ENCODE data around the gene RNF212B.

Gene RNF212B

GRCh38 chr14:23297611-23298277 lies 60.0 kb downstream of the RNF212B start:
- no peak for DNase-seq

- no peak for DNase-seq
These were observed 61.6 kb downstream of the RNF212B start for GRCh38 chr14:23299211-23299957.

DNA sequence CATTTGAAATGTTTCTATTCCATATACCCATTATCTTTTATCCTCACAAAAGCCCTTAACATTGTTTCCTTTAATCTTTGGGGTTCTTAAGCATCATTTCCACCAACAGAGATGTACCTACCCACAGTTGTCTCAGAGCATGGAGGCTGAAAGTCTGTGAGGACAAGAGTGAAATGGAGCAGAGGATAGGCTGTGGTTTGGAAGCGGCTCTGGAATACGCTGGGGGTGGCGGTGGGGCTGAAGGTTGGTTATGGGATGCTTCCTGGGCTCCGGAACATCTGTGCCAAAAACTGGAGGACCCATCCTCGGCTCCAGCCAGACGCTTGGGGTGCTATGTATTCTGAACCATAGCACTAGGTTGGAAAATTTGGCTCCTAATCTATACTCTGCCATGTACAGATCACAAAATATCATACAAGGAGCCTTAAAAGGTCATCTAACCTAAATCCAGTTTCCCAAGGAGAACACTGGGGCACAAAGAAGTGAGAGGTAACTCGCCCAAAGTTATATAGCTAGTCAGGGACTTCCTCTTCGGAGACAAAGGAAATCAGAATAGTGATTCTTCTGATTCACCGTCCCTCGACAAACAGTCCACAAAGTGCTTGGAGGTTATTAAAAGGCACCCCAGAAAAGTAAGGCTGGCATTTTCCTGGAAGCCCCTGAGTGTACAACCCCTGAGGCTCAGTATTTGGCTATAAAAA lies 62.4 kb downstream of the RNF212B start:
- DNase-seq, result no peak

DNA sequence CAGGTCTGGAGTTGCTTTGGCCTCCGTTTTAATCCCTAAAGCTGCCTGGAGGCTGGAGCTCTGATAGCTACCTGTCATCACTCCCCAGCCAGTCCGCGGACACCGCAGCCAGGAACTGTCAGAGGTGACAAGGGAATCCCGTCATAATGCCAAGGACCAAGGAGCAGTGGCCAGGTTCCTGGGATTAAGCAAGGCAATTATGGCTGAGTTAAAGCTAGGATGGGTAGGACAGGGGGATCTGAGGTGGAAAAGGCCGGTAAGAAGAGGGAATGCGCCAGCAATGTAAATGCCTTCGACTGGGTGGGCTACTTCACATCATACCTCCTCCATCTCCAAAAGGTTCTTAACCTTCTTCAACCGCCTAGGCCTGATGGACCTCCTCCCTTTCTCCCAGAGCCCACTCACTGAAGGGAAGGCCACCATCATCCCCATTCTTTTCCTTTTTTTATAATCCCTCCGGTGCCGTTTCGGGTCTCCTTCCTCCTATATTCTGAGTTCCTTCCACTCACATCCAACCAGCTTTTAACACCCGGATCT lies 63.0 kb downstream of the RNF212B start:
- no peak for DNase-seq

GRCh38 chr14:23301288-23301968 lies 63.7 kb downstream of the RNF212B start:
- peak; percentile 94 for DNase-seq

- no peak for DNase-seq
These were observed 64.2 kb downstream of the RNF212B start for GRCh38 chr14:23301969-23302289.

DNA sequence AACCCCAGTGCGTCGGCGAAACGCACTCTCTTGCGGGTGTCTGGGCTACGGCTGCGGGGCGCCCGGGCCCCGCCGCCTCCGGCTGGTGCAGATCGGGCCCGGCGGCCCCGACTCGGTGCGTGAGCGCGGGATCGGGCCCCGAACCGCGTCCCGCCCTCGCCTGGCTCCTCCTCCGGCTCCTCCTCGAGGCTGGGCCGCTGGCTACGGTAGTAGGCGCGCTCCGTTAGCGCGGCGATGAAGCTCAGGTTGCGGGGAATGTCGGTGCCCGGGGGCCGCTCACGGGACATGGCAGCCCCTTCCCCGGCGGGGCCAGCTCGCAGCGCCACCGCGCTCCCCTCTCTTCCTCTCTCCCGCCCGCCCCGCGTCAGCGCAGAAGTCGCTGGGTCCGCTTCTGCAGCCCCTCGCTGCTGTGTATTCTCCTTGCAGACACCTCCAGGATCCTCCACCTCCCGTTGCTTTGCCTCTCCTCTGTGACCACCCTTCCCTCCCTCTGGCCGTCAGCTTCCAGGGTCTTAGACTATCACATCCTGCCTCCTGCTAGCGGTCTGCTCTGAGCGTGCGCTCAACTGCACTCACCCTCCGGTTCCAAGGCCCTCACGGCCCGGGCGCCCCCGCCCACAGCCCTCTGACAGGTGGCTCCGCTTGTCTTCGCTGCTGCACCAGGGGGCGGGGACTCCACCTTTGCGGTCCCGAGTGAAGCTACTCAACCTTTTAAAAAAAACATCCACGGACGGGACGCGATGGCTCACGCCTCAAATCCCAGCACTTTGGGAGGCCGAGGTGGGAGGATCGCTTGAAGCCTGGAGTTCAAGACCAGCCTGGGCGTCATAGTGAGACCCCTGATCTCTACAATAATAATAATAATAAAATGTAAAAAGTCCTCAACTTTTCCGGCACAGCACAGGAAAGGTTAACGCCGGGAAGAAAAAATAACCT lies 64.8 kb downstream of the RNF212B start, which contains the start of gene PPP1R3E:
TSS of gene PPP1R3E (minus strand) at position 570 of the 936 bp plus-strand sequence. CDS start at position 287, 283 bp downstream.
- DNase-seq, result peak; percentile 84

DNA sequence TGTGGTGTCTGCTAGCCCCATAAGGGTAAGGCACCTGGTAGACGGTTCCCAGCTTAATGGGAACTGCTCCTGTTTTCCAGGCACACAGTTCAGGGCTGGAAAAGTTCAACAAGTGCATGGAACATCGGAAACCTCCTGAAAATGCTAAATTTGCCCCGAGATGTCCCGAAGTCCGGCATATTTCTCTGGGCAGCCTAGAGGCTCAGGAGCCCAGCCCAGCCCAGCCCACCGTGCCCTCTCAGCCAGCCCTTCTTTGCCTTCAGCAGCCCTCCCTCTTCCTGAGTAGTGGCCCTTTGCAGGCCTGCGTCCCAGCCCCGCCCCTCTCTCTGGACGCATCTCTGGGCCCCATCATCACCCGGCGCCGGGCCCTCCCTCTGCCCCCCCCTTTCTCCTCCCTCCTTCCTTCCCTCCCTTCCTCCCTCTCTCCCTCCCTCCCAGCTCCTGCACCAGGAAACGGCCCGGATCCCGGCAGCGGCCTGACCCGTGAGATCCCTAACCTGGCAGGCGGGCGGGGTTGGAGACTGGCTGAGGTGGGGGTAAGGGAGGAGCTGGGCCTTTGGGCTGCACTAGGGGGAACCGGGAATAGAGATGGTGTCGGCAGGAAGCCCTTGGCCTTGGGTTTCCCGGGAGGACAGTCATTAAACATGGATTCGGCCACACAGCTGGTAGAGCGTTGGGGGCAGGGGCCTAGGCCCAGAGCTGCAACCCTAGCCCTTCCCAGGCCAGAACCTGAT lies 68.8 kb downstream of the RNF212B start, which contains the start of gene BCL2L2:
TSS of gene BCL2L2 (plus strand) at position 422 of the 734 bp plus-strand sequence. CDS start 935 bp downstream, outside the sequence.
- no peak for DNase-seq

DNA sequence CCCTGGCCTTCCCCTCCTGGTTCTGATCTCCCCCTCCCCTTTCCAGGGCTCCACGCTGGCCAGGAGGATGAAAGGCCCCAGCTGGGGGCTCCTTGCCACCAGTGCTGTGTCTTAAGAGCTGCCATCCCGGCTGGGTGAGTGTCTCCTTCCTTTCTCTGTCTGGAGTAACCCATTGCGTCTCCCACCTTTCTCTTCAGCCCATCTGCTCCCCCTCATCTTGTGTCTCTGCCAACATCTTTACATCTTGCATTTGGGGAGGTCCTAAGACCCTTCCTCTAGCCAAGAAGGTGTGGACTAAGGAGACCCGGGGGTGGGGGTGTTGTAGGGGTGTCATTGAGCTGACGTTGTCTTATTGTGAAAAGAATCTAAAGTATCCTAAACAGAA lies 69.4 kb downstream of the RNF212B start:
- DNase-seq, result no peak

GRCh38 chr14:23307687-23308644 lies 70.2 kb downstream of the RNF212B start:
- DNase-seq, result no peak

DNA sequence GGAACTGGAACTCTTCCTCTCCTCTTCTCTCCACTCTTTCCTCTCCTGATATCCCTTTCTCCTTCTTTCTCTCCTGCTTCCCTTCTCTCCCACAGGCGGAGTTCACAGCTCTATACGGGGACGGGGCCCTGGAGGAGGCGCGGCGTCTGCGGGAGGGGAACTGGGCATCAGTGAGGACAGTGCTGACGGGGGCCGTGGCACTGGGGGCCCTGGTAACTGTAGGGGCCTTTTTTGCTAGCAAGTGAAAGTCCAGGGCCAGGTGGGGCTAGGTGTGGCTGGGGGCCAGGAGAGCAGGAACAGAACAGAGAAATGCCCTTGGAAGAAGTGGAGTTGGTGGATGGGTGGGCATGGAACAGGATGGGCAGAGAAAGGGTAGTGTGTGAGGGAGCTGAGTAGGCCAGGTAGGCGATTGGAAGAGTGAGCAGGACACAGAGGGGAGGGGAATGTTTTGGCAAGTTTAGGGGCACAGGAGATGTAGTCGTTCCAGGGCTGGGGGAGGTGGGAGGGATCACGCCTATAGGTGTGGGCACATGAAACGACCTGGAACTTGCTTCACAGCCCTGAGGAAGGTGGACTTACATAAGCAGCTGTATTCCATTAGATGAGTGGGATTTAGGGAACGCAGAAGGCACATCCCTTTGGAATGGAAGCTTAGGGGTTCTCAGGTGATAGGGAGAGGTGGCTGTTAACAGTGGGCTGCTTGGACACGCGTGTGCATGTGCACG lies 71.1 kb downstream of the RNF212B start:
- no peak for DNase-seq

DNA sequence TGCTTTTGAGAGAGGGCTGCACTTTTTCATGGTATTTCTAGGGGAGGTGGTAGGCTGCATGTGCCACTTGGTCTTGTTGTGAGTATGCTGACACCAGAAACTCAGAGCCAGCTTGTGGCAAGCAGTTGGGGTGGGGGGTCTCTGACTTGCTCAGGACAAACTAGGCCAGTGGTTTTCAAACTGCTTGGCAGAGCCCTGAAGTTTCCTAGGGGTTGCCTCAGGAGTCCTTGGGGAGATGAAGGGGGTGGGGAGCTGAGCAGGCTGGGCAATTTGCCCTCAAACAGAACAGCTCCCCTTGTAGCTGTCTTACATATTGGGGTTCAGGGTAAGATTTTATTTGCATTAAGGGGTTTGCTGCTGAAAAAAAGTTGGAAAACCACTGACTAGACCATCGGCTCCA lies 72.8 kb downstream of the RNF212B start:
- no peak for DNase-seq

- DNase-seq, result no peak
These were observed 78.6 kb downstream of the RNF212B start for GRCh38 chr14:23316300-23316699.

- no peak for DNase-seq
These were observed 82.2 kb downstream of the RNF212B start for GRCh38 chr14:23319746-23320583.

- DNase-seq, result peak; percentile 97
These were observed 83.1 kb downstream of the RNF212B start, which contains the start of gene PABPN1 for GRCh38 chr14:23320584-23321571. PABPN1 (plus strand) TSS chr14:23321457; CDS start chr14:23321470, 13 bp downstream.
